Colonic mucosa (tissue), 4 donors: ENCODE data around the gene AMACR. TPM values are rescaled to one million over a fixed set of nuclear protein-coding genes. Genes with fewer than 3 reads are reported as not detected.

Experiments used
- DNase-seq: peaks from one replicate; pipeline ENCODE4 v3.0.0-alpha.2; 2020
- H3K27ac ChIP-seq: fragments of 200-600 bp; one replicate; pipeline ENCODE4 v1.8.0; 2021
- H3K27me3 ChIP-seq: fragments of 200-600 bp; one replicate; pipeline ENCODE4 v1.8.0; 2021
- H3K36me3 ChIP-seq: fragments of 200-600 bp; one replicate; pipeline ENCODE4 v1.8.0; 2021
- H3K4me1 ChIP-seq: fragments of 200-600 bp; one replicate; pipeline ENCODE4 v1.8.0; 2021; ENCODE audit warnings: mild to moderate bottlenecking
- H3K4me3 ChIP-seq: fragments of 200-600 bp; one replicate; pipeline ENCODE4 v1.8.0; 2021
- H3K9ac ChIP-seq, 2 donors: one replicate each; pipeline ENCODE4 v1.7.0; 2013; ENCODE audit warnings: control low read depth in 2 of 2, low read depth in 2 of 2, low read length in 2 of 2
- H3K9me3 ChIP-seq: fragments of 200-600 bp; one replicate; pipeline ENCODE4 v1.8.0; 2021
- intact Hi-C: fragments of 100-400 bp; cut with DNase I; formaldehyde crosslinking; loops from one replicate; pipeline ENCODE4 v1.14.1; 2022
- total RNA-seq, 2 donors: library from RNA; stranded (reverse); fragmentation: NEBNext Ultra II Directional in 1 of 2; extraction: Animal tissue kit (Norgen Biotek cat#: 25700) in 1 of 2; gene quantifications; one replicate each; pipeline ENCODE4 v1.2.1, GENCODE V29; 2021
- TF ChIP-seq, protein P1 (sequence below): fragments of 200-600 bp; IDR thresholded peaks from one replicate; pipeline ENCODE4 v1.8.0; 2022; ENCODE audit warnings: antibody characterized with exemption, mild to moderate bottlenecking
- donor health status: healthy.
- donor health status: DM: no; HTN: no; CAD: no.
- donor health status: DM: no; HTN: no; CAD: no.

Gene AMACR
- total RNA-seq, 2 donors from 2014 or later = 50.3 to 67.9 TPM

GRCh38 chr5:34053571-34054399, 45.9 kb upstream of the AMACR start:
- no peaks in the 10 kb centered on the region for H3K9me3 ChIP-seq
- H3K36me3 ChIP-seq = no peaks in the 10 kb centered on the region
- intact Hi-C loops = no loop called here
- no peaks in the 10 kb centered on the region for H3K4me1 ChIP-seq
- no peak overlapping the region for H3K9ac ChIP-seq
- DNase-seq = no peak
- H3K27ac ChIP-seq = no peak overlapping the region
- no peak overlapping the region for H3K4me3 ChIP-seq
- TF ChIP-seq, protein P1, sequence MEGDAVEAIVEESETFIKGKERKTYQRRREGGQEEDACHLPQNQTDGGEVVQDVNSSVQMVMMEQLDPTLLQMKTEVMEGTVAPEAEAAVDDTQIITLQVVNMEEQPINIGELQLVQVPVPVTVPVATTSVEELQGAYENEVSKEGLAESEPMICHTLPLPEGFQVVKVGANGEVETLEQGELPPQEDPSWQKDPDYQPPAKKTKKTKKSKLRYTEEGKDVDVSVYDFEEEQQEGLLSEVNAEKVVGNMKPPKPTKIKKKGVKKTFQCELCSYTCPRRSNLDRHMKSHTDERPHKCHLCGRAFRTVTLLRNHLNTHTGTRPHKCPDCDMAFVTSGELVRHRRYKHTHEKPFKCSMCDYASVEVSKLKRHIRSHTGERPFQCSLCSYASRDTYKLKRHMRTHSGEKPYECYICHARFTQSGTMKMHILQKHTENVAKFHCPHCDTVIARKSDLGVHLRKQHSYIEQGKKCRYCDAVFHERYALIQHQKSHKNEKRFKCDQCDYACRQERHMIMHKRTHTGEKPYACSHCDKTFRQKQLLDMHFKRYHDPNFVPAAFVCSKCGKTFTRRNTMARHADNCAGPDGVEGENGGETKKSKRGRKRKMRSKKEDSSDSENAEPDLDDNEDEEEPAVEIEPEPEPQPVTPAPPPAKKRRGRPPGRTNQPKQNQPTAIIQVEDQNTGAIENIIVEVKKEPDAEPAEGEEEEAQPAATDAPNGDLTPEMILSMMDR = no peak
- no peaks in the 10 kb centered on the region for H3K27me3 ChIP-seq

- Histone ChIP-seq H3K27ac (no peak overlapping the region), H3K4me1 (no peaks in the 10 kb centered on the region), H3K36me3 (no peaks in the 10 kb centered on the region), H3K9ac (no peak overlapping the region), H3K9me3 (no peaks in the 10 kb centered on the region), H3K4me3 (no peak overlapping the region), H3K27me3 (no peaks in the 10 kb centered on the region)
- DNase-seq = no peak
- TF ChIP-seq, protein P1 = no peak
- intact Hi-C loops = no loop called here
Observed at GRCh38 chr5:34053133-34053532, 45.3 kb upstream of the AMACR start.

DNA sequence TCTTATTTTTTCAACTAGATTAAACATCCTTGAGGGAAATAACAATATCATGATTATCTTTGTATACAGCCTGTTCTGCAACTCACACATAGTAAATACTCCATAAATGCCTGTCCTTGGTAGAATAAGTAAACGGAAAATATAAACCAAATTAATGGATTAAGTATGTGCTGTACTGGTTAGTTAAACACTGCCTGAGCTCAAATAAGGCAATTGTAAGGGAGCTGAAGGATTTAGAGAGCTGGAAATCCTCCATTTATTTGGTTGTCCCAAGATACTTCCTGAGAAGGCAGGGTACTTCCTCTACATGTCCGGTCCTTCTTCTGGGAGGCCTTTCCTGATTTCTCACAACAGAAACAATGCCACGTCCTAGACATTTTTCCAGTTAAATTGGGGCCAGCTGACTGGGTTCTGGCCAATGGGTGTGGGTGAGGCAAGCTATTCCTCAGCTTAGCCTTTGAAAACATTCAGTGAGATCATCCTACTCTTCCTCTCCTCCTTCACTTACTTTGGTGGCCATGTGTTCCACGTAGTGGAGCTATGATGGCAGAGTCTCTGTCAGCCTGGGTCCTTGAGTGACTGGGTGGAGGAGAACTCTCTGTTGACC, 43.6 kb upstream of the AMACR start:
- H3K27me3 ChIP-seq = no peaks in the 10 kb centered on the region
- intact Hi-C loops = no loop called here
- no peaks in the 10 kb centered on the region for H3K9me3 ChIP-seq
- no peaks in the 10 kb centered on the region for H3K4me1 ChIP-seq
- H3K9ac ChIP-seq = no peak overlapping the region
- TF ChIP-seq, protein P1 = no peak
- DNase-seq = no peak
- no peak overlapping the region for H3K27ac ChIP-seq
- H3K4me3 ChIP-seq = no peak overlapping the region
- H3K36me3 ChIP-seq = no peaks in the 10 kb centered on the region

DNA sequence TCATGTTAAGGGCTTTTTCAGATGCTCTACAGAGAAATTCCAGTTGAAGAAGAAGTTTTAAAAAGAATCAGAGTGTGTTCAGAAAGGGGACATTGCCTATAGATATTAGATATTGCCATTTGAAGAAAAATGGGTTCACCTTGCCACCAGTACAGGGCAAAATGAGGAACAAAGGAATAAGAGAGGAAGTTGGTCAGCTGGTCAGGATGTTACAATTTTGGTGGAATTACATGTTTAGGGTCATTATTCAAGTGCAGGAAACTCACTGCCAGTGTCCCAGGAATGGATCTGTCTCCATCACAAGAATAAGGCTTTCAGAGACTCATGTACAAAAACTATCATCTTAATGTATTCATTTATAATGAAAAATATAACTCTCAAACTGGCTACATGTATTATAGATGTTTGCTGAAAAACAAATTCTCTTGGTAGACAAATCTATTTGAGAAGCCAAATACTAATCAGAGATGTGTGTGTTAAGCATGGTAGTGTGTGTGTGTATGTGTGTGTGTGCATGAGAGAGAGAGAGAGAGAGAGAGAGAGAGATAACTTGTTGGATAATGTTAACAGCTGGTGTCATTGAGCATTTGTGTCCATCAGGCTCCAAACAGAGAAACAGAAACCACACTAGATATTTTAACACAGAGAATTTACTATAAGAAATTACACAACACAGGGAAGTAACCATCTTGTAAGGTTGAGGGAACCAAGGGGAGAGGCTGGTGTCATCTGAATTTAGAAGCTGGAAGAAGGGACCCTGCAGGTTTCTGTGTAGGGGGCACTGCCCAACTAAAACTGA, 40.1 kb upstream of the AMACR start:
- intact Hi-C loops = no loop called here
- no peak overlapping the region for H3K4me3 ChIP-seq
- TF ChIP-seq, protein P1 = no peak
- no peaks in the 10 kb centered on the region for H3K36me3 ChIP-seq
- no peaks in the 10 kb centered on the region for H3K9me3 ChIP-seq
- no peak for DNase-seq
- no peak overlapping the region for H3K9ac ChIP-seq
- H3K27ac ChIP-seq = no peak overlapping the region
- no peaks in the 10 kb centered on the region for H3K27me3 ChIP-seq
- H3K4me1 ChIP-seq = no peaks in the 10 kb centered on the region

- Histone ChIP-seq H3K4me1 (no peaks in the 10 kb centered on the region), H3K27me3 (no peaks in the 10 kb centered on the region), H3K4me3 (no peak overlapping the region), H3K9me3 (no peaks in the 10 kb centered on the region), H3K36me3 (no peaks in the 10 kb centered on the region), H3K27ac (no peak overlapping the region), H3K9ac (no peak overlapping the region)
- intact Hi-C loops = no loop called here
- no peak for DNase-seq
- TF ChIP-seq, protein P1 = no peak
Observed at GRCh38 chr5:34047143-34047542, 39.3 kb upstream of the AMACR start.
